Non-pigmented ciliary epithelial cell (primary cell): ENCODE data around the gene CACNG7.
"Not testable (repeated sequence)": the region's sequence is repeated elsewhere in the genome, so short reads cannot be mapped to it uniquely, and the experiment has no call there.

Experiments used
- DNase-seq: peaks from one replicate; pipeline ENCODE4 v3.0.0-alpha.2; 2010; ENCODE audit warnings: low read depth

Gene CACNG7

GRCh38 chr19:53906211-53907192 lies 2.6 kb upstream of the CACNG7 start:
- no peak for DNase-seq

- no peak for DNase-seq
Measured at GRCh38 chr19:53907193-53907581, 1.9 kb upstream of the CACNG7 start.

- no peak for DNase-seq
Measured at GRCh38 chr19:53907690-53908089, 1.4 kb upstream of the CACNG7 start.

GRCh38 chr19:53908106-53908934 lies 758 bp upstream of the CACNG7 start:
- DNase-seq = peak; percentile 13

GRCh38 chr19:53909471-53910169 lies 542 bp downstream of the CACNG7 start:
- DNase-seq = no peak

- no peak for DNase-seq
Measured at GRCh38 chr19:53910170-53910518, 1.1 kb downstream of the CACNG7 start.

GRCh38 chr19:53912653-53913052 lies 3.6 kb downstream of the CACNG7 start:
- DNase-seq = no peak

GRCh38 chr19:53915000-53915399 lies 5.9 kb downstream of the CACNG7 start:
- no peak for DNase-seq

- no peak for DNase-seq
Measured at GRCh38 chr19:53916004-53916403, 6.9 kb downstream of the CACNG7 start.

GRCh38 chr19:53917356-53917755 lies 8.3 kb downstream of the CACNG7 start:
- DNase-seq = no peak

- peak; percentile 23 for DNase-seq
Measured at GRCh38 chr19:53927739-53928138, 18.7 kb downstream of the CACNG7 start.

GRCh38 chr19:53936029-53936428 lies 27.0 kb downstream of the CACNG7 start:
- no peak for DNase-seq

GRCh38 chr19:53942001-53942786 lies 33.1 kb downstream of the CACNG7 start:
- no peak for DNase-seq

GRCh38 chr19:53944416-53944815 lies 35.3 kb downstream of the CACNG7 start:
- no peak for DNase-seq

- DNase-seq = no peak
Measured at GRCh38 chr19:53944933-53945332, 35.9 kb downstream of the CACNG7 start.

GRCh38 chr19:53945441-53945840 lies 36.4 kb downstream of the CACNG7 start:
- no peak for DNase-seq

- no peak for DNase-seq
Measured at GRCh38 chr19:53945998-53946397, 36.9 kb downstream of the CACNG7 start.

GRCh38 chr19:53947624-53948023 lies 38.5 kb downstream of the CACNG7 start:
- no peak for DNase-seq

GRCh38 chr19:53948611-53949010 lies 39.5 kb downstream of the CACNG7 start:
- not testable (repeated sequence) for DNase-seq

GRCh38 chr19:53951436-53951835 lies 42.4 kb downstream of the CACNG7 start:
- DNase-seq = no peak

GRCh38 chr19:53951947-53952346 lies 42.9 kb downstream of the CACNG7 start:
- no peak for DNase-seq

GRCh38 chr19:53953383-53953782 lies 44.3 kb downstream of the CACNG7 start:
- DNase-seq = no peak
